ENCODE measurements around the gene NUFIP2.

- TF ChIP-seq CTCF (conservative IDR thresholded peaks at IDR 0.05) (no peak), ZFX (IDR thresholded peaks at IDR 0.05) (no peak)
Measured at GRCh38 chr17:29342158-29342765, 48.3 kb upstream of the NUFIP2 start.
